H9 (cell line): ENCODE data around the gene FBXO24. TPM values are rescaled to one million over a fixed set of nuclear protein-coding genes. Genes with fewer than 3 reads are reported as not detected.

Experiments
- DNase-seq: peaks from one replicate; pipeline ENCODE4 v3.0.0-alpha.2; 2017
- H2AFZ ChIP-seq: one replicate; pipeline ENCODE4 v1.6.1; 2013; ENCODE audit warnings: mild to moderate bottlenecking, low read length, control low read depth, moderate library complexity
- H2AK5ac ChIP-seq: 2 replicates; pipeline ENCODE4 v1.6.1; 2013; ENCODE audit warnings: low read length, control low read depth, mixed read lengths; ENCODE audit not compliant: insufficient read length
- H2BK120ac ChIP-seq: one replicate; pipeline ENCODE4 v1.6.1; 2013; ENCODE audit warnings: low read depth, mild to moderate bottlenecking, low read length, control low read depth, inconsistent platforms; ENCODE audit not compliant: poor library complexity, severe bottlenecking
- H2BK12ac ChIP-seq: 2 replicates; pipeline ENCODE4 v1.6.1; 2013; ENCODE audit warnings: low read length, control low read depth, mixed read lengths, low read depth; ENCODE audit not compliant: insufficient read length
- H2BK15ac ChIP-seq: 2 replicates; pipeline ENCODE4 v1.6.1; 2013; ENCODE audit warnings: low read depth, low read length, control low read depth
- H2BK20ac ChIP-seq: one replicate; pipeline ENCODE4 v1.6.1; 2013; ENCODE audit warnings: low read depth, mild to moderate bottlenecking, low read length, control low read depth, inconsistent platforms; ENCODE audit not compliant: poor library complexity, severe bottlenecking
- H2BK5ac ChIP-seq: 2 replicates; pipeline ENCODE4 v1.6.1; 2013; ENCODE audit warnings: low read length, control low read depth, mixed read lengths; ENCODE audit not compliant: insufficient read length
- H3K14ac ChIP-seq: 2 replicates; pipeline ENCODE4 v1.6.1; 2013; ENCODE audit warnings: low read length, control low read depth; ENCODE audit not compliant: insufficient read depth
- H3K18ac ChIP-seq: 2 replicates; pipeline ENCODE4 v1.6.1; 2013; ENCODE audit warnings: low read depth, mild to moderate bottlenecking, mixed read lengths, low read length, control low read depth; ENCODE audit not compliant: insufficient read length
- H3K23ac ChIP-seq: 2 replicates; pipeline ENCODE4 v1.6.1; 2013; ENCODE audit warnings: low read length, control low read depth, mixed read lengths, low read depth; ENCODE audit not compliant: insufficient read length
- H3K23me2 ChIP-seq: 2 replicates; pipeline ENCODE4 v1.6.1; 2013; ENCODE audit warnings: low read depth, mild to moderate bottlenecking, mixed read lengths, low read length, control low read depth; ENCODE audit not compliant: insufficient read length, poor library complexity, severe bottlenecking
- H3K27ac ChIP-seq: 2 replicates; pipeline ENCODE4 v1.5.1; 2013; ENCODE audit warnings: low read length, control low read depth, mixed read lengths, low read depth; ENCODE audit not compliant: insufficient read length
- H3K27me3 ChIP-seq: 2 replicates; pipeline ENCODE4 v1.6.1; 2013; ENCODE audit warnings: low read length, control low read depth, inconsistent platforms; ENCODE audit not compliant: insufficient read depth
- H3K4ac ChIP-seq: 2 replicates; pipeline ENCODE4 v1.6.1; 2013; ENCODE audit warnings: low read depth, mild to moderate bottlenecking, control low read depth, inconsistent platforms, low read length, moderate library complexity
- H3K4me1 ChIP-seq: 2 replicates; pipeline ENCODE4 v1.6.1; 2013; ENCODE audit warnings: low read length, control low read depth, inconsistent platforms; ENCODE audit not compliant: insufficient read depth
- H3K4me2 ChIP-seq: 2 replicates; pipeline ENCODE4 v1.6.1; 2013; ENCODE audit warnings: low read length, control low read depth, mixed read lengths; ENCODE audit not compliant: insufficient read length, insufficient read depth
- H3K56ac ChIP-seq: 2 replicates; pipeline ENCODE4 v1.6.1; 2013; ENCODE audit warnings: low read depth, mild to moderate bottlenecking, mixed read lengths, low read length, control low read depth; ENCODE audit not compliant: insufficient read length
- H3K79me1 ChIP-seq: 2 replicates; pipeline ENCODE4 v1.6.1; 2013; ENCODE audit warnings: low read depth, mild to moderate bottlenecking, moderate library complexity, low read length, control low read depth, inconsistent platforms; ENCODE audit not compliant: insufficient read depth, poor library complexity, severe bottlenecking
- H3K79me2 ChIP-seq: 2 replicates; pipeline ENCODE4 v1.6.1; 2013; ENCODE audit warnings: low read length, control low read depth, inconsistent platforms; ENCODE audit not compliant: insufficient read depth
- H3K9ac ChIP-seq: 2 replicates; pipeline ENCODE4 v1.6.1; 2013; ENCODE audit warnings: low read length, control low read depth, mixed read lengths; ENCODE audit not compliant: insufficient read length; ENCODE audit errors: extremely low read depth
- H3K9me3 ChIP-seq: one replicate; pipeline ENCODE4 v1.6.1; 2013; ENCODE audit warnings: low read depth, low read length, inconsistent platforms; ENCODE audit not compliant: control insufficient read depth
- H3T11ph ChIP-seq: one replicate; pipeline ENCODE4 v1.6.1; 2013; ENCODE audit warnings: mild to moderate bottlenecking, low read length, control low read depth, inconsistent platforms
- H4K20me1 ChIP-seq: one replicate; pipeline ENCODE4 v1.6.1; 2013; ENCODE audit not compliant: control insufficient read depth, insufficient read length, insufficient read depth
- H4K5ac ChIP-seq: 2 replicates; pipeline ENCODE4 v1.6.1; 2013; ENCODE audit warnings: low read depth, mild to moderate bottlenecking, mixed read lengths, low read length, control low read depth; ENCODE audit not compliant: insufficient read length
- H4K8ac ChIP-seq: replicated peaks from 2 replicates; pipeline ENCODE4 v1.6.1; 2013; ENCODE audit warnings: low read length, control low read depth, mixed read lengths, low read depth; ENCODE audit not compliant: insufficient read length
- H4K91ac ChIP-seq: 2 replicates; pipeline ENCODE4 v1.6.1; 2013; ENCODE audit warnings: low read depth, mild to moderate bottlenecking, moderate library complexity, mixed read lengths, low read length, control low read depth; ENCODE audit not compliant: insufficient read length
- H3K27ac Mint-ChIP-seq, 3 experiments: 2 replicates in 2 of 3; 3 replicates in 1 of 3; pipeline ENCODE4 v1.8.0; 2020 to 2021; ENCODE audit warnings: mixed read lengths in 3 of 3, mild to moderate bottlenecking in 1 of 3, moderate library complexity in 1 of 3
- H3K27me3 Mint-ChIP-seq: 2 replicates; pipeline ENCODE4 v1.8.0; 2021; ENCODE audit warnings: low read depth, mild to moderate bottlenecking, moderate library complexity, mixed read lengths
- H3K36me3 Mint-ChIP-seq, 3 experiments: 2 replicates in 2 of 3; 3 replicates in 1 of 3; pipeline ENCODE4 v1.8.0; 2020 to 2021; ENCODE audit warnings: low read depth in 3 of 3, mixed read lengths in 3 of 3; ENCODE audit not compliant: insufficient read depth in 1 of 3
- H3K4me1 Mint-ChIP-seq, 2 experiments: 2 replicates each; pipeline ENCODE4 v1.8.0; 2020; ENCODE audit warnings: mixed read lengths in 2 of 2
- H3K4me3 Mint-ChIP-seq, 2 experiments: 2 replicates in 1 of 2; 3 replicates in 1 of 2; pipeline ENCODE4 v1.8.0; 2020 to 2021; ENCODE audit warnings: mild to moderate bottlenecking in 2 of 2, mixed read lengths in 2 of 2, moderate library complexity in 1 of 2
- H3K9me3 Mint-ChIP-seq, 2 experiments: 2 replicates in 1 of 2; 3 replicates in 1 of 2; pipeline ENCODE4 v1.8.0; 2020; ENCODE audit warnings: mild to moderate bottlenecking in 2 of 2, mixed read lengths in 2 of 2, moderate library complexity in 1 of 2
- CTCF ChIP-seq: fragments of 200-600 bp; sonication (generic); conservative IDR thresholded peaks from 3 replicates; pipeline ENCODE4 v1.8.0; 2021; ENCODE audit warnings: antibody characterized with exemption, mild to moderate bottlenecking
- WGBS: extraction: QIAGEN DNeasy Blood & Tissue Kit; methylation state at CpG from one replicate; pipeline ENCODE4 v1.1.7; 2013; ENCODE audit warnings: missing lambda C conversion rate, low lambda C conversion rate, mixed read lengths; ENCODE audit not compliant: insufficient read length; ENCODE audit errors: extremely low coverage; 5-methylcytosine and 5-hydroxymethylcytosine counted together
- total RNA-seq: library from RNA; stranded (reverse); gene quantifications from 2 replicates; pipeline ENCODE4 v1.2.1, GENCODE V29; 2021

The FBXO24 gene
- total RNA-seq, 1 experiment from 2014 or later, result 0.85 TPM

- Mint-ChIP-seq H3K4me3 (no peak overlapping the region), H3K27ac (no peak overlapping the region), H3K36me3 (peaks cover 13 to 30% (median 23%) of the 10 kb centered on the region in 3 experiments; a peak in 6 of 7 replicates), H3K27me3 (no peaks in the 10 kb centered on the region), H3K9me3 (no peaks in the 10 kb centered on the region), H3K4me1 (peaks cover 4 to 5% of the 10 kb centered on the region in 2 experiments)
- Histone ChIP-seq H3K27ac (no peak overlapping the region), H3K14ac (no peak overlapping the region), H4K91ac (no peak overlapping the region), H2BK120ac (no peak overlapping the region), H2AK5ac (no peak overlapping the region), H2BK20ac (no peak overlapping the region), H3K27me3 (no peaks in the 10 kb centered on the region), H4K8ac (no peak overlapping the region), H3K79me2 (no peaks in the 10 kb centered on the region), H3K4me2 (no peak overlapping the region), H3K56ac (no peak overlapping the region), H3K4ac (no peak overlapping the region), H2AFZ (no peak overlapping the region), H3K4me1 (no peaks in the 10 kb centered on the region; the same call in 1 of the 2 replicates), H2BK15ac (no peak overlapping the region), H2BK5ac (no peak overlapping the region), H3K9me3 (no peaks in the 10 kb centered on the region), H4K5ac (no peak overlapping the region), H3K9ac (no peak overlapping the region), H2BK12ac (no peak overlapping the region), H3T11ph (no peak overlapping the region), H3K23ac (no peak overlapping the region), H3K18ac (no peak overlapping the region), H3K79me1 (no peaks in the 10 kb centered on the region), H3K23me2 (no peaks in the 10 kb centered on the region), H4K20me1 (no peaks in the 10 kb centered on the region)
- no CpG with 5 or more reads among the region's 24 CpGs for WGBS
- TF ChIP-seq CTCF, result no peak
- peak; percentile 22 for DNase-seq
Measured at GRCh38 chr7:100577103-100577502, 9.0 kb upstream of the FBXO24 start.
